CD1c-positive myeloid dendritic cell (primary cell): ENCODE data around the gene TICAM2.
A peak's percentile ranks its signal among the peaks of the same experiment; 100 is the strongest.

Experiments
- DNase-seq: peaks from one replicate; pipeline ENCODE4 v3.0.0-alpha.2; 2016; ENCODE audit errors: extremely low spot score

TICAM2 gene

GRCh38 chr5:115531787-115532367, 70.4 kb downstream of the TICAM2 start:
- peak; percentile 13 for DNase-seq

GRCh38 chr5:115531380-115531779, 70.9 kb downstream of the TICAM2 start:
- no peak for DNase-seq

GRCh38 chr5:115530426-115530825, 71.9 kb downstream of the TICAM2 start:
- DNase-seq, result no peak
